Panc1 (cell line): ENCODE data around the gene PRXL2B. TPM values are rescaled to one million over a fixed set of nuclear protein-coding genes. Genes with fewer than 3 reads are reported as not detected.

Experiments used
- ATAC-seq: fragments of 200-7000 bp; cut with Tn5 transposase; 2 replicates; pipeline ENCODE4 v1.9.1; 2020; ENCODE audit warnings: mild to moderate bottlenecking, moderate library complexity
- BruUV-seq: library from RNA; stranded (reverse); fragments of 400-500 nt; replicated peaks from 2 replicates; lab custom pipeline; 2021; lab: Mats Ljungman, UMichigan
- CTCF ChIA-PET: fragments of 300-600 bp; sonication (Branson Sonifier 250); formaldehyde crosslinking; loops from one replicate; lab custom pipeline; 2022; ENCODE audit warnings: antibody characterized with exemption; lab: Charles Lee
- POLR2A ChIA-PET: fragments of 300-600 bp; sonication (Branson Sonifier 250); formaldehyde crosslinking; loops from one replicate; lab custom pipeline; 2022; ENCODE audit warnings: antibody characterized with exemption; lab: Charles Lee
- DNase-seq: peaks from one replicate; pipeline ENCODE4 v3.0.0-alpha.2; 2010; ENCODE audit warnings: low read depth, low spot score
- H3K27ac ChIP-seq: 2 replicates; pipeline ENCODE4 v1.5.1; 2011; ENCODE audit warnings: mild to moderate bottlenecking, low read length, inconsistent platforms
- H3K27me3 ChIP-seq: fragments of 200-500 bp; sonication (Bioruptor generic); 2 replicates; pipeline ENCODE4 v1.6.0; 2014; ENCODE audit warnings: low read length, inconsistent platforms; ENCODE audit not compliant: control insufficient read depth, insufficient read depth
- H3K36me3 ChIP-seq: fragments of 200-500 bp; sonication (Bioruptor generic); 2 replicates; pipeline ENCODE4 v1.5.1; 2014; ENCODE audit warnings: inconsistent platforms, mild to moderate bottlenecking, low read length, moderate library complexity; ENCODE audit not compliant: control insufficient read depth, insufficient read depth
- H3K4me1 ChIP-seq: 2 replicates; pipeline ENCODE4 v1.5.1; 2011; ENCODE audit warnings: inconsistent platforms, mild to moderate bottlenecking, low read length, moderate library complexity; ENCODE audit not compliant: control insufficient read depth, insufficient read depth
- H3K4me3 ChIP-seq, 2 experiments: 2 replicates each; pipeline ENCODE4 v1.5.1; 2011 to 2012; ENCODE audit warnings: low read depth in 2 of 2, low read length in 2 of 2, mild to moderate bottlenecking in 2 of 2, inconsistent platforms in 1 of 2, moderate library complexity in 1 of 2
- H3K9me3 ChIP-seq: fragments of 200-500 bp; sonication (Bioruptor generic); 2 replicates; pipeline ENCODE4 v1.5.1; 2014; ENCODE audit warnings: low read depth, mild to moderate bottlenecking, inconsistent platforms, low read length, moderate library complexity; ENCODE audit not compliant: control insufficient read depth, insufficient read depth
- CTCF ChIP-seq: fragments of 450-650 bp; IDR thresholded peaks from 2 replicates; pipeline ENCODE4 v1.5.1; 2017; ENCODE audit warnings: mild to moderate bottlenecking
- POLR2AphosphoS5 ChIP-seq: IDR thresholded peaks from 2 replicates; pipeline ENCODE4 v1.6.1; 2012; ENCODE audit warnings: mild to moderate bottlenecking, low read depth, low read length, moderate library complexity
- REST ChIP-seq, 2 experiments: IDR thresholded peaks; 2 replicates each; pipeline ENCODE4 v1.6.1; 2011 to 2012; ENCODE audit warnings: low read depth in 2 of 2, control low read depth in 1 of 2, low read length in 1 of 2, mild to moderate bottlenecking in 1 of 2, moderate library complexity in 1 of 2; ENCODE audit not compliant: insufficient read depth in 1 of 2
- SIN3A ChIP-seq: IDR thresholded peaks from 2 replicates; pipeline ENCODE4 v1.6.1; 2012; ENCODE audit warnings: low read depth, mild to moderate bottlenecking, low read length, moderate library complexity, borderline replicate concordance; ENCODE audit not compliant: insufficient read depth
- TCF7L2 ChIP-seq: IDR thresholded peaks from 2 replicates; pipeline ENCODE4 v1.6.1; 2011; ENCODE audit warnings: mild to moderate bottlenecking, low read depth, low read length, inconsistent platforms
- in situ Hi-C: cut with HindIII; loops from 2 replicates; pipeline ENCODE4 v1.10.0; 2016; ENCODE audit warnings: low sequenced_read_pairs, low pct_unique_long_range_greater_than_20kb
- intact Hi-C: fragments of 100-400 bp; cut with micrococcal nuclease; formaldehyde crosslinking; loops from one replicate; pipeline ENCODE4 v1.10.0; 2022; ENCODE audit not compliant: unreplicated experiment
- total RNA-seq: library from RNA; stranded (reverse); gene quantifications from one replicate; pipeline ENCODE4 v1.2.1, GENCODE V29; 2021; ENCODE audit not compliant: unreplicated experiment

PRXL2B gene
- total RNA-seq, 1 experiment from 2014 or later = 17.0 TPM

GRCh38 chr1:2638466-2639115 is 52.0 kb downstream of the PRXL2B start:
- ChIA-PET CTCF (no interaction called here), POLR2A (interaction anchor here (0.5 kb wide), 1 partner anchor 53 kb away, joined by 3 read pairs; no protein-coding TSS in a partner anchor)
- no peak for DNase-seq
- in situ Hi-C loops = no loop called here
- no peak for TF ChIP-seq SIN3A
- no peak for TF ChIP-seq POLR2AphosphoS5
- TF ChIP-seq TCF7L2 = no peak
- no peak for TF ChIP-seq CTCF
- no peak for TF ChIP-seq REST (IDR thresholded peaks at IDR 0.05; ENCODE audit: insufficient read depth in 1 of 2, low read depth in 2 of 2, low read length in 1 of 2)
- no peak for ATAC-seq
- Histone ChIP-seq H3K27ac (no peak overlapping the region), H3K27me3 (no peaks in the 10 kb centered on the region), H3K4me3 (no peak overlapping the region), H3K9me3 (peaks cover 5% of the 10 kb centered on the region; the same call in 1 of the 2 replicates), H3K36me3 (no peaks in the 10 kb centered on the region), H3K4me1 (peaks cover 6% of the 10 kb centered on the region; the same call in 1 of the 2 replicates)
- intact Hi-C loops = no loop called here
- no TSS peak for BruUV-seq

GRCh38 chr1:2639203-2639602 is 52.6 kb downstream of the PRXL2B start:
- H3K9me3 ChIP-seq = peaks cover 5% of the 10 kb centered on the region; the same call in 1 of the 2 replicates
- in situ Hi-C loops (no loop called here), intact Hi-C loops (no loop called here)
- H3K4me1 ChIP-seq = peaks cover 6% of the 10 kb centered on the region; the same call in 1 of the 2 replicates
- BruUV-seq = TSS peak; percentile 37
- H3K4me3 ChIP-seq = no peak overlapping the region
- no peak for ATAC-seq
- H3K36me3 ChIP-seq = no peaks in the 10 kb centered on the region
- CTCF ChIA-PET = no interaction called here
- H3K27me3 ChIP-seq = no peaks in the 10 kb centered on the region
- DNase-seq = no peak
- H3K27ac ChIP-seq = no peak overlapping the region
- TF ChIP-seq SIN3A = no peak
- TF ChIP-seq CTCF = no peak
- TF ChIP-seq TCF7L2 = no peak
- TF ChIP-seq POLR2AphosphoS5 = no peak
- TF ChIP-seq REST (IDR thresholded peaks at IDR 0.05; ENCODE audit: insufficient read depth in 1 of 2, low read depth in 2 of 2, low read length in 1 of 2) = no peak
- POLR2A ChIA-PET = no interaction called here
